Effector memory CD4-positive, alpha-beta T cell (primary cell): ENCODE measurements around the gene ACSM2B.
"Not testable (repeated sequence)": the region's sequence is repeated elsewhere in the genome, so short reads cannot be mapped to it uniquely, and the experiment has no call there.

Experiments
- DNase-seq, 3 donors: peaks; one replicate each; pipeline ENCODE4 v3.0.0-alpha.2; 2020
- H3K27ac ChIP-seq: 2 replicates; pipeline ENCODE4 v1.7.0; 2013; ENCODE audit warnings: mild to moderate bottlenecking, low read length, moderate library complexity; ENCODE audit not compliant: insufficient read depth, poor library complexity, severe bottlenecking
- H3K27me3 ChIP-seq: replicated peaks from 2 replicates; pipeline ENCODE4 v1.7.0; 2013; ENCODE audit warnings: mild to moderate bottlenecking, low read length; ENCODE audit not compliant: insufficient read depth, control insufficient read depth, poor library complexity, severe bottlenecking
- H3K36me3 ChIP-seq: 2 replicates; pipeline ENCODE4 v1.7.0; 2013; ENCODE audit warnings: mild to moderate bottlenecking, low read length, moderate library complexity; ENCODE audit not compliant: control insufficient read depth, insufficient read depth
- H3K4me1 ChIP-seq: 2 replicates; pipeline ENCODE4 v1.7.0; 2013; ENCODE audit warnings: low read length, mild to moderate bottlenecking; ENCODE audit not compliant: control insufficient read depth, insufficient read depth, poor library complexity, severe bottlenecking
- H3K4me3 ChIP-seq: 2 replicates; pipeline ENCODE4 v1.7.0; 2013; ENCODE audit warnings: low read length, low read depth, mild to moderate bottlenecking; ENCODE audit not compliant: insufficient read depth, poor library complexity, severe bottlenecking
- H3K9me3 ChIP-seq: 2 replicates; pipeline ENCODE4 v1.7.0; 2013; ENCODE audit warnings: mild to moderate bottlenecking, low read length, moderate library complexity; ENCODE audit not compliant: control insufficient read depth

The ACSM2B gene

DNA sequence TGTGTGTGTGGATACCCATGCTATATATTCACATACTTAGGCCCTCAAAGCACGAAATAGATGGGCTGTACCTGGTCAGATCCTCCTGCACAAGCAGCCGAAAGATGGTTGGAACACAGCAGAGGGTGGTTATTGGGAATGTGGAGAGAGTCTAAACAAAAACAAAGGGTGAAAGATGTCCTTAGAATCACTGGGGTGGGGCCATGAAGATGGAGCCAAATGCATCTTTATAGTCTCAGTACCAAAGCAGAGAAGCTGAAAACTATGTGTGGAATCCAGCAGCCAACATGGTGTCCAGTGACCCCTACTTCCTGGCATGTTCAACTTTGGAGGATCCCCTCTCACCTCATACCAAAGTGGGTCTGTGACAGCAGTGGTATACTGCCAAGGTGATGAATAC, 19.5 kb upstream of the ACSM2B start:
- not testable (repeated sequence) for H3K4me3 ChIP-seq, H3K27me3 ChIP-seq

DNA sequence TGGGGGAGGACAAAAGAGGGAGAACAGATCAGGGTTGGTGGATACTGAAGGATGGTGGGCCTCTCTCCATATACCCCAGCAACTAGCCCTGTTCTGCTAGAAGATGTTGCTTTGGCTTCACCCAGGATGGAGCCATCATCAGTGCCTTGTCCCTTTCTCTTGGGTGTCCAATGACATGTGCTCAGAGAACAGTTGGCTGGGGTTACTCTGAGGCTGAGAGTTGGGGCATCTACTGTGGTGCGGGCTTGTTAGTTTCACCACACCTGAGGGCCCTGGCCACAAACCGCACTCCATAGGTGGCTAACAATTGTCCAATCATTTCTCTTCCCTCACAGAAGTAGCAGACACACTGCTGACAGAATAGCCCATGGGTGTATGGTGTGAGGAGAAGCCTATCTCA, 18.9 kb upstream of the ACSM2B start:
- H3K4me1 ChIP-seq, H3K36me3 ChIP-seq, H3K4me3 ChIP-seq, DNase-seq, H3K9me3 ChIP-seq, H3K27me3 ChIP-seq, H3K27ac ChIP-seq: not testable (repeated sequence)

More for the DNA sequence above, 19.5 kb upstream of the ACSM2B start:
- not testable (repeated sequence) for H3K27ac ChIP-seq, DNase-seq, H3K36me3 ChIP-seq, H3K4me1 ChIP-seq, H3K9me3 ChIP-seq

DNA sequence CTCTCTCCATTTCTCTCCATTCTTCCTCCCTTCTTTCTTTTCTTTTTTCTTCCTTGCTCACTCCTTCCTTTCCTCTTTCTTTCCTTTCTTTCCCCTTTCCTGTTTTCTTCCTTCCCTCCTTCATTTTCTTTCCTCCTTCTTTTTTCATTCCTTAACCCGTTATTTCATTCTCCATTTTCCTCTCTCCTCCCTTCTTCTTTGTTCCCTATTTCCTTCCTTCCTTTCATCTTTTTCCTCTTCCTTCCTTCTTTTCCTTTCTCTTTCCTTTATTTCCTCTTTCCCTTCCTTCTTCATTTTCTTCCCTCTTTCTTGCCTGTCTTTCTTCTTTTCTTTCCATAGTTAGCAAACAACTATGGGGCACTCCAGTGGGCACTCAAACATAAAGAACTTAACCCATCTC, 16.6 kb upstream of the ACSM2B start:
- not testable (repeated sequence) for H3K27me3 ChIP-seq, DNase-seq, H3K27ac ChIP-seq, H3K4me3 ChIP-seq, H3K36me3 ChIP-seq, H3K9me3 ChIP-seq, H3K4me1 ChIP-seq

DNA sequence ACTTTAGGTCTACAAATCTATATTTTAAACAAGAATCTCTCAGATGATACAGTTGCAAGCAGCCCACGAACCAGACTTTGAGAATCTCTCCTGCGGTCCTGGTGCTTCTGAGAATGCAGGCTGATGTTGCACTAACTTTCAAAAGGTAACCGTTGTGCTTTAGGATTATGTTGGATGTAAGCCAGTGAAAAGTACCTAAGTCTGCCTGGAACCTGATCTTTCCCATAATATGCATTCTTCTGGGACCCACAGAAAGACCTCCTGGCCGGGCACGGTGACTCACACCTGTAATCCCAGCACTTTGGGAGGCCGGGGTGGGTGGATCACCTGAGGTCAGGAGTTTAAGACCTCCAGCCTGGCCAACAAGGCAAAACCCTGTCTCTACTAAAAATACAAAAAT, 13.3 kb upstream of the ACSM2B start:
- H3K4me3 ChIP-seq, DNase-seq, H3K27ac ChIP-seq, H3K27me3 ChIP-seq, H3K9me3 ChIP-seq, H3K4me1 ChIP-seq, H3K36me3 ChIP-seq: not testable (repeated sequence)

DNA sequence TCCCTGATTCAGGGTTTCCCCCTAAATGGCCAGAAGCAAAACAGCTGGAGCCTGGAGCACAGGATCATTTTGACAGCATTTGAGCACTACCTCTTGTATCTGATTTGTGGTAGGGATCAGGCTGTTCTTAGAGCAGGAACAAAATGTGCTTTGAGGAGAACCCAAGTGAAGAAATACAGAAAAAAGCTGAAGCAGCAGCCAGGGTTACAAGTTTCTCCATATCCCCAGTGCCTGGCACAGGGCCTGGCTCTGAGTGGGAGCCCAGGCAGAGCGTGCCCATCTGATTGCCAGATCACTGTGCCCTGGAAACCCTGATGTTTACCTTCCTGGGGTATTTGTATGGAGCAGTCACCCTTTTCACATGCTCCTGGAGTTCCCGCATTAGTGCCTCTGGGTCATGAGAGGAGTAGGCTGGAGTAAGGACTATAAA, 11.5 kb upstream of the ACSM2B start:
- DNase-seq, H3K4me3 ChIP-seq, H3K27me3 ChIP-seq, H3K27ac ChIP-seq, H3K4me1 ChIP-seq, H3K9me3 ChIP-seq, H3K36me3 ChIP-seq: not testable (repeated sequence)

DNA sequence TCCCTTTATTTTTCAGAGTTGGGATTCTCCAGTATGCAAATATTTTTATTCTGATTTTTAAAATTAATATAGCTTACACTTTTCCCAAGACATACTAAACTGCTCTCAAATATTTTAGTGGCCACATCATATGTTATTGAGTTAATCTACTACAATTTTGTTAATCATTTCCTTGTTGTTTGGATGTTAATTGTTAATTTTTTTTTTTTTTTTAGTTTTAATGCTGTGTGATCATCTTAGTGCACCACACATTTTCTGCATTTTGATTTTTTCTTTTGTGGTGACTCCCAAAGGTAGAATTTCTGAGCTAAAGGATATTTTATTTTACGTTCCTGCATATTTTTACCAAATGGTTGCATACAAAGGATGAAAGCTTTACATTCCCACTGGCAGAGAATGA, 10.5 kb upstream of the ACSM2B start:
- not testable (repeated sequence) for DNase-seq, H3K36me3 ChIP-seq, H3K27ac ChIP-seq, H3K4me3 ChIP-seq, H3K9me3 ChIP-seq, H3K27me3 ChIP-seq, H3K4me1 ChIP-seq

DNA sequence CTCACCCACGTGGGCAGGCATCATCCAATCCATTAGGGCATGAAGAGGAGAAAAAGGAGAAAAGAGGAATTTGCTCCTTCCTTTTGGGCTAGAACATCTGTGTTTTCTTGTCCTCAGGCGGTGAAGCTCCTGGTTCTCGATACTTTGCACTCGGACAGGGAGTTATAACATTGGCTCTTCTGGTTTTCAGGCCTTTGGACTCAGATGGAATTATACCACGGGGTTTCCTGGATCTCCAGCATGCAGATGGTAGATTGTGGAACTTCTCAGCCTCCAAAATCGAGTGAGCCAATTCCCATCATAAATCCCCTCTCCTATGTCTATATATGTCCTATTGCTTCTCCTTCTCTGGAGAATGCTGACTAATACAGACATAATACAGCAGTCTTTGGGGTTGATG, 9.9 kb upstream of the ACSM2B start:
- H3K27ac ChIP-seq, DNase-seq, H3K27me3 ChIP-seq, H3K4me1 ChIP-seq, H3K36me3 ChIP-seq, H3K9me3 ChIP-seq, H3K4me3 ChIP-seq: not testable (repeated sequence)

DNA sequence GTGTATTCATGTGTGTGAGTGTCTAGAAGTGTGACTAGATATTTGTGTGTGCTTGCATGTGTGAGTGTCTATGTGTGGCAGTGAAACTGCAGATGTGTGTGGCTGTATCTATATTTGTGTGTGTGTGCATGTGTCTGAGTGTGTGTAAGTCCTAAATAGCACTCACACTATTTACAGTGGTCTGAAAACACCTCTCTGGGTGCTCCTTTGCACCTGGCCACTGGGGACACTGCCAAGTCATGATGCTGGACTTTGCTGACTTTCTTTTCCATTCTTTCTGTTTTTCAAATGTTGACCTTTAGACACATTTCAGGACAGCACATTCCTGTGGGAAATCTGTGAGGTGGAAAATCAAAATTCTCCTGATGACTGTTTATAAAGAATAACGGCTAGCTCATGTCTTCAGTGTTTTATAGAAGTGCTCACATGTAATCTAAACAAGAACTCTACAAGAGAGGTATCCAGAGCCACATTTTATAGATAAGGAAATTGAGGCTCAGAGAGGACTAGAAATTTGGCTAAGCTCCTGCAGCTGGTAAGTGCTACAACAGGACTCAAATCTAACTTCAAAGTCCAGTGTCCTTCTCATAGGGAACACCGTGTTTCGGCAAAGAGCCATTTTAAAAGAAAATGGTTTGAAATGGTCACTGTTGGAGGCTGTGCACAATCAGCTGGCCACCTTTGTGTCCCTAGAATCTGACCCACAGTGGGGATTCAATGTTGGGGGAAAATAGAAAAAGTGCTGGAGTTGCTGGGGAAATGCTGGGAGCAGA, 4.5 kb upstream of the ACSM2B start:
- not testable (repeated sequence) for H3K36me3 ChIP-seq, H3K4me3 ChIP-seq, H3K4me1 ChIP-seq, DNase-seq, H3K27ac ChIP-seq, H3K27me3 ChIP-seq, H3K9me3 ChIP-seq

DNA sequence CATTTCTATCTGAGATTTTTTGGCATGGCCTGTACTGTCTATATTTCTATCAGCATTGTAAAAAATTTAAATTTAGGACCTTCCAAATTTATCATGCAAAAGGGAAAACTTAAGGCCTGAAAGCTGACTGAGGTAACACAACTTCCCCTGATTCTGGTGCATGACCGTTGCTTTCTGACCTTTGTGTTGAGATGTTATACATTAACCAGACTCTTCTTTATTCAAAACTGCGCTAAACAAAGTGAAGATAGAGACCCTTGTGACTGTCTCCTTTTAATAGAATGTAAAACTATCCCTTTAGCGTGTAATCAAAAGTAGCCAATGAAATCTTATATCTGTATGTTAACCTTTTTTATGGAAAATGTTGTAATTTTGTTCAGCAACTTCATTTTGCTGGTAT, 1.9 kb upstream of the ACSM2B start:
- not testable (repeated sequence) for H3K27me3 ChIP-seq, H3K27ac ChIP-seq, DNase-seq, H3K9me3 ChIP-seq, H3K4me3 ChIP-seq, H3K4me1 ChIP-seq, H3K36me3 ChIP-seq

DNA sequence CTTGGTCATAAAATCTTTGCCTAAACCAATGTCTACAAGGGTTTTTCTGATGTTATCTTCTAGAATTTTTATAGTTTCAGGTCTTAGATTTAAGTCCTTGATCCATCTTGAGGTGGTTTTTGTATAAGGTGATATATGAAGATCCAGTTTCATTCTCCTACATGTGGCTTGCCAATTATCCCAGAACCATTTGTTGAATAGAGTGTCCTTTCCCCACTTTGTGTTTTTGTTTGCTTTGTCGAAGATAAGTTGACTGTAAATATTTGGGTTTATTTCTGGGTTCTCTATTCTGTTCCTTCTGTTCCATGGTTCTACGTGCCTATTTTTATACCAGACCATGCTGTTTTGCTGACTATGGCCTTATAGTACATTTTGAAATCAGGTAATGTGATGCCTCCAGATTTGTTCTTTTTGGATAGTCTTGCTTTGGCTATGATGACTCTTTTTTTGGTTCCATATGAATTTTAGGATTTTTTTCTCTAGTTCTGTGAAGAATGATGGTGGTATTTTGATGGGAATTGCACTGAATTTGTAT, 7.0 kb downstream of the ACSM2B start:
- not testable (repeated sequence) for H3K4me1 ChIP-seq, H3K36me3 ChIP-seq, H3K27me3 ChIP-seq, H3K27ac ChIP-seq, H3K9me3 ChIP-seq, DNase-seq, H3K4me3 ChIP-seq
